Endothelial cell of umbilical vein (primary cell): ENCODE data around the gene CELA3B.
"Not testable (repeated sequence)": the region's sequence is repeated elsewhere in the genome, so short reads cannot be mapped to it uniquely, and the experiment has no call there.

Source experiments
- CTCF ChIP-seq, 2 donors: IDR thresholded peaks; 1 replicate in 1 of 2; 2 replicates in 1 of 2; pipeline ENCODE4 v1.5.1; 2011; ENCODE audit warnings: low read length in 2 of 2, mild to moderate bottlenecking in 2 of 2, moderate library complexity in 2 of 2, control low read depth in 1 of 2, inconsistent platforms in 1 of 2, low read depth in 1 of 2; ENCODE audit not compliant: insufficient read depth in 1 of 2; ENCODE audit errors: extremely low read depth in 1 of 2
- EZH2 ChIP-seq: IDR thresholded peaks from 2 replicates; pipeline ENCODE4 v1.6.1; 2012; ENCODE audit warnings: borderline replicate concordance, low read depth, mild to moderate bottlenecking, moderate library complexity, low read length, inconsistent platforms; ENCODE audit not compliant: severe bottlenecking
- MAX ChIP-seq: IDR thresholded peaks from 2 replicates; pipeline ENCODE4 v1.6.1; 2011; ENCODE audit not compliant: insufficient read depth, insufficient read length
- MYC ChIP-seq: IDR thresholded peaks from one replicate; pipeline ENCODE4 v1.6.1; 2011; ENCODE audit warnings: mild to moderate bottlenecking, low read depth, low read length
- POLR2A ChIP-seq: IDR thresholded peaks from 2 replicates; pipeline ENCODE4 v1.6.1; 2012; ENCODE audit warnings: low read depth, mild to moderate bottlenecking, control low read depth, low read length

GRCh38 chr1:21992186-21992585 is 15.4 kb downstream of the CELA3B start:
- TF ChIP-seq CTCF (IDR thresholded peaks at IDR 0.05; ENCODE audit: extremely low read depth in 1 of 2, insufficient read depth in 1 of 2, low read depth in 1 of 2, low read length in 2 of 2); EZH2; MYC; POLR2A; MAX: not testable (repeated sequence)
